ENCODE results near the gene SAMD10. TPM values are rescaled to one million over a fixed set of nuclear protein-coding genes. Genes with fewer than 3 reads are reported as not detected.

SAMD10 gene
- total and polyA plus RNA-seq, 2 donors (not counting 1 experiment from before 2014, with no cell fraction given), result 0.37 to 0.99 TPM

DNA sequence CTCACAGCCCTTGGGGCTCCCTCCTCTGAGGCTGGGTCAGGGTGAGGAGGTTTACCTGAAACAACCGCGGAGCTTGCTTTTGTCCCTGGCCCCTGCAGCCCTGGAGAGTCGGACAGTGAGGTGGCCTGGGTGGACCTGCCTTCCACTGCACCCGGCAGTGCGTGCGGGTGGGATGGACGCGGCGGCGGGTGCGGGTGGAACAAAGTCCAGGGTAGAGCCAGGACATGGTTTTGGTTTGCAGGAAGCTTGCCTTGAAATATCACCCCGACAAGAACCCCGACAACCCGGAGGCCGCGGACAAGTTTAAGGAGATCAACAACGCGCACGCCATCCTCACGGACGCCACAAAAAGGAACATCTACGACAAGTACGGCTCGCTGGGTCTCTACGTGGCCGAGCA, 50.4 kb downstream of the SAMD10 start:
- no peak overlapping the region for H3K9ac ChIP-seq (ENCODE audit: insufficient read depth, low read length)
- no peaks in the 10 kb centered on the region for H3K4me1 ChIP-seq (ENCODE audit: control insufficient read depth, extremely low read depth, insufficient read depth, low read length)
- H4K20me1 ChIP-seq (ENCODE audit: control insufficient read depth, extremely low read depth, insufficient read depth, low read length), result no peaks in the 10 kb centered on the region
- H3K27ac ChIP-seq (ENCODE audit: insufficient read depth, low read length), result no peak overlapping the region
- peaks cover 21% of the 10 kb centered on the region for H3K36me3 ChIP-seq (ENCODE audit: control insufficient read depth, insufficient read depth, low read length)
- H3K4me3 ChIP-seq (replicated peaks in 1 of 4; ENCODE audit: control extremely low read depth in 1 of 4, insufficient read depth in 1 of 4, low read depth in 3 of 4, low read length in 4 of 4), result no peak overlapping the region
- H3K4me2 ChIP-seq (ENCODE audit: extremely low read depth, insufficient read depth, low read length), result no peak overlapping the region
- H3K9me3 ChIP-seq (ENCODE audit: control insufficient read depth, insufficient read depth, low read depth, low read length), result no peaks in the 10 kb centered on the region
- TF ChIP-seq, protein P1, sequence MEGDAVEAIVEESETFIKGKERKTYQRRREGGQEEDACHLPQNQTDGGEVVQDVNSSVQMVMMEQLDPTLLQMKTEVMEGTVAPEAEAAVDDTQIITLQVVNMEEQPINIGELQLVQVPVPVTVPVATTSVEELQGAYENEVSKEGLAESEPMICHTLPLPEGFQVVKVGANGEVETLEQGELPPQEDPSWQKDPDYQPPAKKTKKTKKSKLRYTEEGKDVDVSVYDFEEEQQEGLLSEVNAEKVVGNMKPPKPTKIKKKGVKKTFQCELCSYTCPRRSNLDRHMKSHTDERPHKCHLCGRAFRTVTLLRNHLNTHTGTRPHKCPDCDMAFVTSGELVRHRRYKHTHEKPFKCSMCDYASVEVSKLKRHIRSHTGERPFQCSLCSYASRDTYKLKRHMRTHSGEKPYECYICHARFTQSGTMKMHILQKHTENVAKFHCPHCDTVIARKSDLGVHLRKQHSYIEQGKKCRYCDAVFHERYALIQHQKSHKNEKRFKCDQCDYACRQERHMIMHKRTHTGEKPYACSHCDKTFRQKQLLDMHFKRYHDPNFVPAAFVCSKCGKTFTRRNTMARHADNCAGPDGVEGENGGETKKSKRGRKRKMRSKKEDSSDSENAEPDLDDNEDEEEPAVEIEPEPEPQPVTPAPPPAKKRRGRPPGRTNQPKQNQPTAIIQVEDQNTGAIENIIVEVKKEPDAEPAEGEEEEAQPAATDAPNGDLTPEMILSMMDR (conservative IDR thresholded peaks at IDR 0.05 in 1 of 2, IDR thresholded peaks at IDR 0.05 in 1 of 2; ENCODE audit: low read depth in 1 of 2, low read length in 2 of 2), result no peak
- no peak for TF ChIP-seq EZH2 (IDR thresholded peaks at IDR 0.05; ENCODE audit: low read length, missing control alignments)
- no peak for DNase-seq (ENCODE audit: low read depth in 2 of 2)
- peaks cover 19% of the 10 kb centered on the region for H3K79me2 ChIP-seq (ENCODE audit: control insufficient read depth, insufficient read depth, low read length)
- H2AFZ ChIP-seq (ENCODE audit: low read length), result no peak overlapping the region
- H3K27me3 ChIP-seq (ENCODE audit: control insufficient read depth, insufficient read depth, low read length), result no peaks in the 10 kb centered on the region

DNA sequence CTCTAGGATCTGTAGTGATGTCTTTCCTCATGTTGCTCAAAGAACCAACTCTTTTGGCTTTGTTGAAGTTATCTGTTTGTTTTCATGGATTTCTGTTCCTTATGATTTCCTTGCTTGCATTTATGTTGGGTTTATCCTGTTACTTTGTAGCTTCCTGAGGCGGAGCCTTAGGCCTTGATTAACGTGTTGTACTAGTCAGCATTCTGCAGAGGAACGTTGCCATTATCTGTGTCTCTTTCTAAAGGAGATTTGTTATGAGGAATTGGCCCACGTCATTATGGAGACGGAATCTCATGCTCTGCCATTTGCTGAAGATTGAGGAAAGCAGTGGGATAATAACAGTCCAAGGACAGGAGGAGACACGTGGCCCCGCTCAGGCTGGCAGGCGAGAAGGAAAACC, 53.1 kb downstream of the SAMD10 start:
- Histone ChIP-seq H3K9me3 (ENCODE audit: control insufficient read depth, insufficient read depth, low read depth, low read length) (no peaks in the 10 kb centered on the region), H3K4me1 (ENCODE audit: control insufficient read depth, extremely low read depth, insufficient read depth, low read length) (no peaks in the 10 kb centered on the region), H4K20me1 (ENCODE audit: control insufficient read depth, extremely low read depth, insufficient read depth, low read length) (no peaks in the 10 kb centered on the region), H3K27me3 (ENCODE audit: control insufficient read depth, insufficient read depth, low read length) (no peaks in the 10 kb centered on the region), H3K79me2 (ENCODE audit: control insufficient read depth, insufficient read depth, low read length) (peaks cover 28% of the 10 kb centered on the region), H3K36me3 (ENCODE audit: control insufficient read depth, insufficient read depth, low read length) (peaks cover 11% of the 10 kb centered on the region), H3K9ac (ENCODE audit: insufficient read depth, low read length) (no peak overlapping the region), H3K4me3 (replicated peaks in 1 of 4; ENCODE audit: control extremely low read depth in 1 of 4, insufficient read depth in 1 of 4, low read depth in 3 of 4, low read length in 4 of 4) (no peak overlapping the region), H3K27ac (ENCODE audit: insufficient read depth, low read length) (no peak overlapping the region), H2AFZ (ENCODE audit: low read length) (no peak overlapping the region), H3K4me2 (ENCODE audit: extremely low read depth, insufficient read depth, low read length) (no peak overlapping the region)
- no peak for DNase-seq (ENCODE audit: low read depth in 2 of 2)
- TF ChIP-seq, protein P1 (conservative IDR thresholded peaks at IDR 0.05 in 1 of 2, IDR thresholded peaks at IDR 0.05 in 1 of 2; ENCODE audit: low read depth in 1 of 2, low read length in 2 of 2), result no peak
- no peak for TF ChIP-seq EZH2 (IDR thresholded peaks at IDR 0.05; ENCODE audit: low read length, missing control alignments)

DNA sequence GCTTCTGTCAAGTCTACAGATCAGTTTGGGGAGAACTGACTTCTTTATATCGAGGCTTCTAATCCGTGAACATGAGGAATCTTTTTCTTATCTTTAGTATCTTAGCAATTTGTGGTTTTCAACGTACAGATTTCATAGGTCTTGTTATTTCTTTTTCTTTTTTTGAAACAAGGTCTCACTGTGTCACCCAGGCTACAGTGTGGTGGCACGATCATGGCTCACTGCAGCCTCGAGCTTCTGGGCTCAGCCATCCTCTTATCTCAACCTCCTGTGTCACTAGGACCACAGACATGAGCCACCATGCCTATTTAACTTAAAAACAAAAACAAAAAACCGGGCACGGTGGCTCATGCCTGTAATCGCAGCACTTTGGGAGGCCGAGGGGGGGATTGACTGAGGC, 55.2 kb downstream of the SAMD10 start:
- no peak overlapping the region for H3K4me2 ChIP-seq (ENCODE audit: extremely low read depth, insufficient read depth, low read length)
- H3K27ac ChIP-seq (ENCODE audit: insufficient read depth, low read length), result no peak overlapping the region
- H3K36me3 ChIP-seq (ENCODE audit: control insufficient read depth, insufficient read depth, low read length), result peaks cover 7% of the 10 kb centered on the region
- TF ChIP-seq, protein P1 (conservative IDR thresholded peaks at IDR 0.05 in 1 of 2, IDR thresholded peaks at IDR 0.05 in 1 of 2; ENCODE audit: low read depth in 1 of 2, low read length in 2 of 2), result no peak
- TF ChIP-seq EZH2 (IDR thresholded peaks at IDR 0.05; ENCODE audit: low read length, missing control alignments), result no peak
- H2AFZ ChIP-seq (ENCODE audit: low read length), result no peak overlapping the region
- no peak for DNase-seq (ENCODE audit: low read depth in 2 of 2)
- peaks cover 32% of the 10 kb centered on the region for H3K79me2 ChIP-seq (ENCODE audit: control insufficient read depth, insufficient read depth, low read length)
- no peaks in the 10 kb centered on the region for H4K20me1 ChIP-seq (ENCODE audit: control insufficient read depth, extremely low read depth, insufficient read depth, low read length)
- H3K4me3 ChIP-seq (replicated peaks in 1 of 4; ENCODE audit: control extremely low read depth in 1 of 4, insufficient read depth in 1 of 4, low read depth in 3 of 4, low read length in 4 of 4), result no peak overlapping the region
- no peaks in the 10 kb centered on the region for H3K9me3 ChIP-seq (ENCODE audit: control insufficient read depth, insufficient read depth, low read depth, low read length)
- H3K9ac ChIP-seq (ENCODE audit: insufficient read depth, low read length), result no peak overlapping the region
- H3K27me3 ChIP-seq (ENCODE audit: control insufficient read depth, insufficient read depth, low read length), result no peaks in the 10 kb centered on the region
- H3K4me1 ChIP-seq (ENCODE audit: control insufficient read depth, extremely low read depth, insufficient read depth, low read length), result no peaks in the 10 kb centered on the region

Other genes starting within 250 kb of the SAMD10 start
- 1.5 and 3.5 TPM in 2 replicates for gene LIME1, start 243.0 kb downstream of the SAMD10 start, total RNA-seq
- gene LIME1, start 243.0 kb downstream of the SAMD10 start, polyA plus RNA-seq, result 0.68 and 0.90 TPM in 2 replicates
- gene SLC2A4RG, start 239.9 kb downstream of the SAMD10 start, total RNA-seq, result 18.2 and 30.6 TPM in 2 replicates
- 17.5 and 27.1 TPM in 2 replicates for gene SLC2A4RG, start 239.9 kb downstream of the SAMD10 start, polyA plus RNA-seq
- 2.8 and 4.5 TPM in 2 replicates for gene ZBTB46, start 148.4 kb downstream of the SAMD10 start, total RNA-seq
- 0.53 and 0.96 TPM in 2 replicates for gene ZBTB46, start 148.4 kb downstream of the SAMD10 start, polyA plus RNA-seq
- not detected in 2 replicates for gene ABHD16B, start 118.1 kb downstream of the SAMD10 start, total RNA-seq
- gene ABHD16B, start 118.1 kb downstream of the SAMD10 start, polyA plus RNA-seq, result not detected in 2 replicates
- gene TPD52L2, start 114.4 kb downstream of the SAMD10 start, total RNA-seq, result 84.2 and 123 TPM in 2 replicates
- gene TPD52L2, start 114.4 kb downstream of the SAMD10 start, polyA plus RNA-seq, result 212 and 227 TPM in 2 replicates
- 35.7 and 48.9 TPM in 2 replicates for gene DNAJC5, start 84.5 kb downstream of the SAMD10 start, total RNA-seq
- 29.2 and 29.6 TPM in 2 replicates for gene DNAJC5, start 84.5 kb downstream of the SAMD10 start, polyA plus RNA-seq
- 20.8 and 27.9 TPM in 2 replicates for gene UCKL1, start 23.2 kb downstream of the SAMD10 start, total RNA-seq
- gene UCKL1, start 23.2 kb downstream of the SAMD10 start, polyA plus RNA-seq, result 16.4 and 16.7 TPM in 2 replicates
- 6.4 and 8.4 TPM in 2 replicates for gene ZNF512B, start 9.7 kb downstream of the SAMD10 start, total RNA-seq
- 3.5 and 3.7 TPM in 2 replicates for gene ZNF512B, start 9.7 kb downstream of the SAMD10 start, polyA plus RNA-seq
- 52.0 and 55.2 TPM in 2 replicates for gene PRPF6, start 1.5 kb upstream of the SAMD10 start, total RNA-seq
- 28.2 and 40.5 TPM in 2 replicates for gene PRPF6, start 1.5 kb upstream of the SAMD10 start, polyA plus RNA-seq
- gene C20orf204, start 56.5 kb upstream of the SAMD10 start, total RNA-seq, result 0.26 and 0.66 TPM in 2 replicates
- gene C20orf204, start 56.5 kb upstream of the SAMD10 start, polyA plus RNA-seq, result 0.02 TPM in 2 replicates
- not detected in 2 replicates for gene SOX18, start 70.0 kb upstream of the SAMD10 start, total RNA-seq
- not detected in 2 replicates for gene SOX18, start 70.0 kb upstream of the SAMD10 start, polyA plus RNA-seq
- gene TCEA2, start 83.6 kb upstream of the SAMD10 start, total RNA-seq, result 23.9 and 25.2 TPM in 2 replicates
- 12.7 and 17.1 TPM in 2 replicates for gene TCEA2, start 83.6 kb upstream of the SAMD10 start, polyA plus RNA-seq
- gene RGS19, start 99.9 kb upstream of the SAMD10 start, total RNA-seq, result 9.1 and 11.6 TPM in 2 replicates
- 5.5 and 5.8 TPM in 2 replicates for gene RGS19, start 99.9 kb upstream of the SAMD10 start, polyA plus RNA-seq
- 2.6 and 4.1 TPM in 2 replicates for gene OPRL1, start 100.4 kb upstream of the SAMD10 start, total RNA-seq
- 0.17 and 0.49 TPM in 2 replicates for gene OPRL1, start 100.4 kb upstream of the SAMD10 start, polyA plus RNA-seq
- gene LKAAEAR1, start 104.8 kb upstream of the SAMD10 start, total RNA-seq, result not detected in 2 replicates
- not detected in 2 replicates for gene LKAAEAR1, start 104.8 kb upstream of the SAMD10 start, polyA plus RNA-seq
- not detected in 2 replicates for gene NPBWR2, start 127.9 kb upstream of the SAMD10 start, total RNA-seq
- not detected in 2 replicates for gene NPBWR2, start 127.9 kb upstream of the SAMD10 start, polyA plus RNA-seq
- gene MYT1, start 184.8 kb upstream of the SAMD10 start, total RNA-seq, result not detected in 2 replicates
- not detected in 2 replicates for gene MYT1, start 184.8 kb upstream of the SAMD10 start, polyA plus RNA-seq

Data from fibroblast of lung (primary cell).